ENCODE data around the gene CXorf49B. TPM values are rescaled to one million over a fixed set of nuclear protein-coding genes. Genes with fewer than 3 reads are reported as not detected.

Gene CXorf49B
- total RNA-seq, 1 donor from 2014 or later, result not detected

- DNase-seq (ENCODE audit: low spot score), result no peak
- TF ChIP-seq EZH2 (IDR thresholded peaks at IDR 0.05) (no peak), EZH2phosphoT487 (IDR thresholded peaks at IDR 0.05) (no peak), CTCF (IDR thresholded peaks at IDR 0.05) (no peak)
- Histone ChIP-seq H3K4me3 (no peak overlapping the region), H3K27me3 (no peaks in the 10 kb centered on the region), H2AFZ (replicated peaks) (no peak overlapping the region), H4K20me1 (ENCODE audit: low read depth) (no peaks in the 10 kb centered on the region), H3F3A (ENCODE audit: low read depth) (no peaks in the 10 kb centered on the region), H3K79me2 (ENCODE audit: low read depth) (no peaks in the 10 kb centered on the region), H3K4me2 (no peak overlapping the region), H3K27ac (no peak overlapping the region), H3K36me3 (no peaks in the 10 kb centered on the region), H3K9me3 (ENCODE audit: low read depth) (no peaks in the 10 kb centered on the region), H3K4me1 (no peaks in the 10 kb centered on the region), H3K9ac (no peak overlapping the region)
- H3K36me3 Mint-ChIP-seq, result no peaks in the 10 kb centered on the region
- peaks cover 6% of the 10 kb centered on the region for H3K27me3 Mint-ChIP-seq (ENCODE audit: insufficient read depth, low read depth)
- H3K9me3 Mint-ChIP-seq, result peaks cover 15% of the 10 kb centered on the region
- no peaks in the 10 kb centered on the region for H3K4me1 Mint-ChIP-seq
- H3K27ac Mint-ChIP-seq, result no peak overlapping the region
- H3K4me3 Mint-ChIP-seq, result no peak overlapping the region
Observed at GRCh38 chrX:71815906-71816156, 52.7 kb downstream of the CXorf49B start.

Small RNA genes within 50 kb of the gene (small RNA-seq; reads per million reads assigned to genes)
- gene BX276092.1 (not detected), gene BX276092.6 (not detected), gene BX276092.8 (not detected)

Other genes starting within 250 kb of the CXorf49B start
- 214 and 287 TPM in 2 replicates for gene OGT, start 230.2 kb upstream of the CXorf49B start, total RNA-seq (ENCODE audit: low replicate concordance)
- 0.62 and 0.97 TPM in 2 replicates for gene GCNA, start 184.9 kb upstream of the CXorf49B start, total RNA-seq (ENCODE audit: low replicate concordance)
- gene CXCR3, start 144.8 kb upstream of the CXorf49B start, total RNA-seq (ENCODE audit: low replicate concordance), result not detected in 2 replicates
- gene CXorf49, start 45.1 kb upstream of the CXorf49B start, total RNA-seq (ENCODE audit: low replicate concordance), result not detected in 2 replicates
- gene NHSL2, start 147.5 kb downstream of the CXorf49B start, total RNA-seq (ENCODE audit: low replicate concordance), result 3.9 and 4.0 TPM in 2 replicates

Data from neural progenitor cell (in vitro differentiated cells).